Measurements from ENCODE around the gene ABAT. TPM values are rescaled to one million over a fixed set of nuclear protein-coding genes. Genes with fewer than 3 reads are reported as not detected.

The ABAT gene
- total RNA-seq, 1 donor from 2014 or later, result 70.9 TPM

- Mint-ChIP-seq H3K27me3 (ENCODE audit: unreplicated experiment) (no peaks in the 10 kb centered on the region), H3K36me3 (ENCODE audit: unreplicated experiment) (no peaks in the 10 kb centered on the region), H3K4me3 (ENCODE audit: unreplicated experiment) (no peak overlapping the region), H3K27ac (ENCODE audit: unreplicated experiment) (no peak overlapping the region), H3K9me3 (ENCODE audit: unreplicated experiment) (peaks cover 3% of the 10 kb centered on the region), H3K4me1 (ENCODE audit: low read depth, unreplicated experiment) (no peaks in the 10 kb centered on the region)
- no peak for TF ChIP-seq CTCF (IDR thresholded peaks at IDR 0.05; ENCODE audit: partially characterized antibody, unreplicated experiment)
- DNase-seq, result no peak
Measured at GRCh38 chr16:8632675-8633182, 41.7 kb upstream of the ABAT start.

- Mint-ChIP-seq H3K36me3 (ENCODE audit: unreplicated experiment) (no peaks in the 10 kb centered on the region), H3K9me3 (ENCODE audit: unreplicated experiment) (peaks cover 3% of the 10 kb centered on the region), H3K4me1 (ENCODE audit: low read depth, unreplicated experiment) (peaks cover 19% of the 10 kb centered on the region), H3K27me3 (ENCODE audit: unreplicated experiment) (peaks cover 3% of the 10 kb centered on the region), H3K4me3 (ENCODE audit: unreplicated experiment) (no peak overlapping the region), H3K27ac (ENCODE audit: unreplicated experiment) (no peak overlapping the region)
- peak; percentile 71 for DNase-seq
- TF ChIP-seq CTCF (IDR thresholded peaks at IDR 0.05; ENCODE audit: partially characterized antibody, unreplicated experiment), result peak; percentile 58
Measured at GRCh38 chr16:8634991-8635736, 39.3 kb upstream of the ABAT start.

- peak overlapping the region; percentile 87 for H3K27ac Mint-ChIP-seq (ENCODE audit: unreplicated experiment)
- H3K27me3 Mint-ChIP-seq (ENCODE audit: unreplicated experiment), result peaks cover 3% of the 10 kb centered on the region
- DNase-seq, result peak; percentile 62
- H3K36me3 Mint-ChIP-seq (ENCODE audit: unreplicated experiment), result peaks cover 16% of the 10 kb centered on the region
- peaks cover 20% of the 10 kb centered on the region for H3K4me1 Mint-ChIP-seq (ENCODE audit: low read depth, unreplicated experiment)
- H3K9me3 Mint-ChIP-seq (ENCODE audit: unreplicated experiment), result peaks cover 6% of the 10 kb centered on the region
- H3K4me3 Mint-ChIP-seq (ENCODE audit: unreplicated experiment), result peak overlapping the region; percentile 54
- TF ChIP-seq CTCF (IDR thresholded peaks at IDR 0.05; ENCODE audit: partially characterized antibody, unreplicated experiment), result no peak
Measured at GRCh38 chr16:8639694-8640093, 34.7 kb upstream of the ABAT start.

- Mint-ChIP-seq H3K27ac (ENCODE audit: unreplicated experiment) (peak overlapping the region; percentile 39), H3K9me3 (ENCODE audit: unreplicated experiment) (peaks cover 7% of the 10 kb centered on the region), H3K27me3 (ENCODE audit: unreplicated experiment) (peaks cover 3% of the 10 kb centered on the region), H3K4me3 (ENCODE audit: unreplicated experiment) (no peak overlapping the region), H3K36me3 (ENCODE audit: unreplicated experiment) (peaks cover 16% of the 10 kb centered on the region), H3K4me1 (ENCODE audit: low read depth, unreplicated experiment) (peaks cover 20% of the 10 kb centered on the region)
- TF ChIP-seq CTCF (IDR thresholded peaks at IDR 0.05; ENCODE audit: partially characterized antibody, unreplicated experiment), result no peak
- no peak for DNase-seq
Measured at GRCh38 chr16:8641671-8642070, 32.7 kb upstream of the ABAT start.

GRCh38 chr16:8642146-8642545 lies 32.3 kb upstream of the ABAT start:
- TF ChIP-seq CTCF (IDR thresholded peaks at IDR 0.05; ENCODE audit: partially characterized antibody, unreplicated experiment), result no peak
- peaks cover 20% of the 10 kb centered on the region for H3K4me1 Mint-ChIP-seq (ENCODE audit: low read depth, unreplicated experiment)
- H3K9me3 Mint-ChIP-seq (ENCODE audit: unreplicated experiment), result peaks cover 7% of the 10 kb centered on the region
- DNase-seq, result no peak
- H3K27me3 Mint-ChIP-seq (ENCODE audit: unreplicated experiment), result peaks cover 3% of the 10 kb centered on the region
- no peak overlapping the region for H3K4me3 Mint-ChIP-seq (ENCODE audit: unreplicated experiment)
- no peak overlapping the region for H3K27ac Mint-ChIP-seq (ENCODE audit: unreplicated experiment)
- H3K36me3 Mint-ChIP-seq (ENCODE audit: unreplicated experiment), result peaks cover 16% of the 10 kb centered on the region

All from glutamatergic neuron (in vitro differentiated cells).